ENCODE results near the gene ZSWIM4. TPM values are rescaled to one million over a fixed set of nuclear protein-coding genes. Genes with fewer than 3 reads are reported as not detected.
A peak's percentile ranks its signal among the peaks of the same experiment; 100 is the strongest.
"Not testable (repeated sequence)": the region's sequence is repeated elsewhere in the genome, so short reads cannot be mapped to it uniquely, and the experiment has no call there.

Gene ZSWIM4
- total RNA-seq (1 to 10 TPM; 2.6 to 7.9 (median 4.6) TPM), polyA plus RNA-seq (1 to 10 TPM; 1.2 to 3.8 TPM)
- long read RNA-seq, donor 1, partial matches to known transcripts = 2 of 7 reads
- long read RNA-seq, donor 1, other reads (novel, unspliced or antisense) = 5 of 7 reads
- long read RNA-seq, donor 2 = 0 reads
- long read RNA-seq, donor 3, partial matches to known transcripts = 1 of 5 reads
- long read RNA-seq, donor 3, other reads (novel, unspliced or antisense) = 4 of 5 reads

DNA sequence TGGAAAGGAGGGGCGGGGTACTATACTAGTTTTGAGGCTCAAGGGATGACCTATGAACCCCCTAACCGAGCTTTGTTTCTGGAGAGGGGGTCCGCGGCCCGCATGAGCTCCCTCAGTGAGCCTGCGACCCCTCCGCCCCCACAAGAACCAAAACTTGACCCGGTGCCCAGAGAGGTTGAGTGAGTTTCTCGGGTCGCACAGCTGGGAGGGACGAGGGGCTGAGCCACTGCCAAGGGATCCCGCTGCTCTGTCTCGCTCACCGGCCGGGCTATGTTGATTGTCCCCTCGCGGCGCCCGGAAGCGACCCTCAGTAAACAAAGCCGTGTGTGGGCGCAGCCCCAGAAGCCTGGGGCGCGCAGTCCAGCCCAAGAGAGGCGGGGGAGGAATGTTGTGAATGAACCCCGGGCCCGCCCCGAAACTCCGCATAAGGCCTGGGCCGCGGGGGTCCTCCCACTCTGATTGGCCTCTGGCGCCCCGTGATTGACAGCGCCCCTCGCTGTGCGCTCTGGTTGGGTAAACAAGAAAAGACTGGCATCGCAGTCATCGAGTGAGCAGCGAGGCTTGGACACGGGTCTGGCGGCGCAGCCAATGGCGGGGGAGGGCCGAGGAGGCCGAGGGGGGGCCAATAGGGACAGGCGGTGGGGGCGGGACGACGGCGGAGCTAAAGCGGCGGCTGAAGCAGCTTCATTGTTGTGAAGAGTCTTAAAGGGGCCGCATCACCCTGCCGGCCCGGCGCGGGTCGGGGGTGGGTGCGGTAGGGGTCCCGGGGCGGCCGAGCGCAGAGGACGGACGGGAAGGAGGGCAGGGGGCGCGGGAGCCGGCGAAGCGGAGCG, at the start of gene ZSWIM4:
ZSWIM4 (plus strand) TSS at position 687 of the 833 bp plus-strand sequence. CDS start 206 bp downstream, outside the sequence.
- DNase-seq = peak; percentile 97 to 99 (median 99)
- WGBS, 3 donors = 0 to 1% (median 0%) methylated on average over 46 to 71 of the region's 71 CpGs
- peaks cover 2% of the 10 kb centered on the region for H3K4me1 ChIP-seq (ENCODE audit: insufficient read depth)
- no peaks in the 10 kb centered on the region for H3K9me3 ChIP-seq
- no peaks in the 10 kb centered on the region for H3K27me3 ChIP-seq
- intact Hi-C loops (cut with DNase I) = loop anchor here (5.0 to 10.0 kb wide), 4 partner anchors 37 to 67 kb away; no protein-coding TSS in a partner anchor
- TF ChIP-seq EP300 (IDR thresholded peaks at IDR 0.05) = no peak
- TF ChIP-seq POLR2A (IDR thresholded peaks at IDR 0.05) = peak; percentile 55
- H3K27ac ChIP-seq = peak within 1 kb of the TSS; percentile 67 to 74
- peak within 1 kb of the TSS; percentile 86 for H3K4me3 ChIP-seq
- no peaks in the 10 kb centered on the region for H3K36me3 ChIP-seq

DNA sequence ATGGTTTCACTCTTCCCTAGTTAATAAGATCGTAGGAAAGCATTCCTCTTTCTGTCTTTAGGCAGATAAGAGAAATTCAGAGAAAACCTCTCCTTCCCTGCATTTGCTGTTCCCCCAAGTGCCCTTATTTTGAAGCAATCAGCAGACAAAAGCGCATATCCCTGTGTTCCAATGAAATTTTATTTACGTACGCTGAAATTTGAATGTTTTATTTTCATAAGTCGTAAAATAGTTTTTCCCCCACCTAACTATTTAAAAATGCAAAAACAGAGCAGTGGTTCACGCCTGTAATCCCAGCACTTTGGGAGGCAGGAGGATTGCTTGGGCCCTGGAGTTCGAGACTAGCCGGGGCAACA, 48.2 kb upstream of the ZSWIM4 start:
- H3K4me1 ChIP-seq (ENCODE audit: insufficient read depth) = peaks cover 6% of the 10 kb centered on the region
- no peaks in the 10 kb centered on the region for H3K36me3 ChIP-seq
- H3K27ac ChIP-seq = peak overlapping the region in 1 of 2 donors; percentile 91
- H3K9me3 ChIP-seq = no peaks in the 10 kb centered on the region
- TF ChIP-seq EP300 (IDR thresholded peaks at IDR 0.05) = no peak
- no peak for TF ChIP-seq POLR2A (IDR thresholded peaks at IDR 0.05)
- TF ChIP-seq, protein P1, sequence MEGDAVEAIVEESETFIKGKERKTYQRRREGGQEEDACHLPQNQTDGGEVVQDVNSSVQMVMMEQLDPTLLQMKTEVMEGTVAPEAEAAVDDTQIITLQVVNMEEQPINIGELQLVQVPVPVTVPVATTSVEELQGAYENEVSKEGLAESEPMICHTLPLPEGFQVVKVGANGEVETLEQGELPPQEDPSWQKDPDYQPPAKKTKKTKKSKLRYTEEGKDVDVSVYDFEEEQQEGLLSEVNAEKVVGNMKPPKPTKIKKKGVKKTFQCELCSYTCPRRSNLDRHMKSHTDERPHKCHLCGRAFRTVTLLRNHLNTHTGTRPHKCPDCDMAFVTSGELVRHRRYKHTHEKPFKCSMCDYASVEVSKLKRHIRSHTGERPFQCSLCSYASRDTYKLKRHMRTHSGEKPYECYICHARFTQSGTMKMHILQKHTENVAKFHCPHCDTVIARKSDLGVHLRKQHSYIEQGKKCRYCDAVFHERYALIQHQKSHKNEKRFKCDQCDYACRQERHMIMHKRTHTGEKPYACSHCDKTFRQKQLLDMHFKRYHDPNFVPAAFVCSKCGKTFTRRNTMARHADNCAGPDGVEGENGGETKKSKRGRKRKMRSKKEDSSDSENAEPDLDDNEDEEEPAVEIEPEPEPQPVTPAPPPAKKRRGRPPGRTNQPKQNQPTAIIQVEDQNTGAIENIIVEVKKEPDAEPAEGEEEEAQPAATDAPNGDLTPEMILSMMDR (IDR thresholded peaks at IDR 0.05) = no peak
- H3K4me3 ChIP-seq = peak overlapping the region; percentile 56
- WGBS, 3 donors = 76 to 83% (median 82%) methylated on average over 8 of the region's 8 CpGs
- no peaks in the 10 kb centered on the region for H3K27me3 ChIP-seq
- intact Hi-C loops (cut with DNase I) = no loop called here
- no peak for DNase-seq

DNA sequence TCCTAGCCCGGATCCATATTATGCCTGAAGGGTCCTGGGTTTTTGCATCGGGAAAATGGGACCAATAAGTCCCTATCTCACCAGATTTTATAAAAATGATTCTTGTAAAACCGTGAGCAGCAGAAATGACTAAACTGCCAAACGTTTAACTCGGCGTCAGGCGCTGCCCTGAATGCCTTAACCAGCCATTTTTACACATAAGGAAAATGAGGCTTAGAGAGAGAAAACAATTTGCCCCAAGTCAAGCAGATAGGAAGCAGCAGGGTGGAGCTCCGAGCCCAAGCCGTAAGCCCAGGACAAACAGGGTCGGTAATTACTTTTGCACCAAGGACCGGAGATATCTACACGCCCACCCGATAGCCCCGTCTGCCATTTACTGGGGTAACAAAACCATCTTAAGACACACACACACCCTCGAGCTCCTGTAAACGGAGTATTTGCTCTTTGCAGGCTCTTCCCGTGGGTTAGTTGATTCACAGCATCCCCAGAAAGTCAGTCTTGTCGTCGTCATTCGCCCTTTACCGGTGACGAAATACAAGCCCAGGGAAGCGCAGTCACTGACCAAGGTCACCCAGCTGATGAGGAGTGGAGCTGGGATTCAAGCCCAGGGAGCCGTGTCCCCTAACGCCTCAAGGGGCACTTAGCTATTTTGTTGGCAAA, 46.9 kb upstream of the ZSWIM4 start:
- TF ChIP-seq EP300 (IDR thresholded peaks at IDR 0.05) = no peak
- TF ChIP-seq, protein P1 (IDR thresholded peaks at IDR 0.05) = no peak
- no peak for TF ChIP-seq POLR2A (IDR thresholded peaks at IDR 0.05)
- intact Hi-C loops (cut with DNase I) = no loop called here
- H3K27me3 ChIP-seq = no peaks in the 10 kb centered on the region
- H3K4me3 ChIP-seq = peak overlapping the region; percentile 56
- H3K4me1 ChIP-seq (ENCODE audit: insufficient read depth) = peaks cover 6% of the 10 kb centered on the region
- H3K27ac ChIP-seq = peak overlapping the region; percentile 82 to 91
- no peaks in the 10 kb centered on the region for H3K9me3 ChIP-seq
- WGBS, 3 donors = 1 to 2% (median 1%) methylated on average over 25 of the region's 25 CpGs
- no peaks in the 10 kb centered on the region for H3K36me3 ChIP-seq
- peak in 4 of 5 donors; percentile 26 to 54 (median 40) for DNase-seq

DNA sequence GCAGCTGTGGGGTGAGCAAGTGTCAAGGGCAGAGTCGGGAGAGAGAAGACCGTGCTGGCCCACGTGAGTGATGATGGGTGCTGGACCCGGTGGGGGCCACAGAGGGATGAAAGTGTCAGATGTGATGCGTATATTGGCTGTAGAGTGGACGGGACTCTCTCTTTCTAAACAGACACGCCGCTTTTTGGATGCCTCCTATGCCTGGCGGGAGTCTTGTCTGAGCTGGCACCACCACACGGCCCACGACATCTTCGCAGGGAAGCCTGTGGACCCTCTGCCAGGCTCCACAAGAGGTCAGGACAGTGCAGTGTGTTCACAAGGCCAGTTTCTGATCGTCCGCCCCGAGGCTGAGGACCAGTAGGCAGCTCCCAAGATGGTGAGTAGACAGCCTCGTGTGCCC, 43.8 kb upstream of the ZSWIM4 start:
- 70 to 78% (median 75%) methylated on average over 16 of the region's 16 CpGs for WGBS, 3 donors
- no peak for DNase-seq
- Histone ChIP-seq H3K4me3 (no peak overlapping the region), H3K9me3 (no peaks in the 10 kb centered on the region), H3K36me3 (no peaks in the 10 kb centered on the region), H3K27ac (no peak overlapping the region), H3K4me1 (ENCODE audit: insufficient read depth) (peaks cover 6% of the 10 kb centered on the region), H3K27me3 (no peaks in the 10 kb centered on the region)
- intact Hi-C loops (cut with DNase I) = no loop called here
- TF ChIP-seq EP300 (IDR thresholded peaks at IDR 0.05) (no peak), POLR2A (IDR thresholded peaks at IDR 0.05) (no peak)
- TF ChIP-seq, protein P1 (IDR thresholded peaks at IDR 0.05) = no peak

DNA sequence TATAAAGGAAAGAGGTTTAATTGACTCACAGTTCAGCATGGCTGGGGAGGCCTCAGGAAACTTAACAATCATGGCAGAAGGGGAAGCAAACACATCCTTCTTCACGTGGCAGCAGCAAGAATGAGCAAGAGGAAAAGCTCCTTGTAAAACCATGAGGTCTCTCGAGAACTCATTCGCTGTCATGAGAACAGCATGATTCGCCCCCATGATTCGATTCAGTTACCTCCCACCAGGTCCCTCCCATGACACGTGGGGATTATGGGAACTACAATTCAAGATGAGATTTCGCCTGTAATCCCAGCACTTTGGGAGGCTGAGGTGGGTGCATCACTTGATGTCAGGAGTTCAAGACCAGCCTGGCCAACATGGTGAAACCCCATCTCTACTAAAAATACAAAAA, 41.6 kb upstream of the ZSWIM4 start:
- H3K4me1 ChIP-seq (ENCODE audit: insufficient read depth); H3K27me3 ChIP-seq; H3K36me3 ChIP-seq; H3K4me3 ChIP-seq; H3K27ac ChIP-seq; DNase-seq; intact Hi-C loops (cut with DNase I); H3K9me3 ChIP-seq: not testable (repeated sequence)
- 86 to 89% (median 87%) methylated on average over 7 of the region's 7 CpGs for WGBS, 3 donors

Data from ovary (tissue), 10 donors.